C4-2B (cell line): ENCODE data around the gene PRKCZ.

Experiments
- CTCF ChIP-seq: fragments of 450-650 bp; conservative IDR thresholded peaks from 2 replicates; pipeline ENCODE4 v1.5.1; 2017; ENCODE audit warnings: mild to moderate bottlenecking
- ZFX ChIP-seq: fragments of 450-650 bp; IDR thresholded peaks from 2 replicates; pipeline ENCODE4 v1.6.1; 2017

GRCh38 chr1:2129256-2129943 is 79.2 kb downstream of the PRKCZ start:
- TF ChIP-seq CTCF = no peak
- TF ChIP-seq ZFX = no peak
